Smooth muscle cell (in vitro differentiated cells): ENCODE results near the gene ANKS1A. TPM values are rescaled to one million over a fixed set of nuclear protein-coding genes. Genes with fewer than 3 reads are reported as not detected.
A peak's percentile ranks its signal among the peaks of the same experiment; 100 is the strongest.

Experiments used
- DNase-seq: peaks from one replicate; lab custom pipeline; 2025; ENCODE audit not compliant: unreplicated experiment; lab: John Stamatoyannopoulos, UW
- H2AFZ ChIP-seq: fragments of 200-600 bp; sonication (generic); 2 replicates; pipeline ENCODE4 v1.6.0; 2016; ENCODE audit warnings: antibody characterized with exemption, low read depth, mild to moderate bottlenecking
- H3F3A ChIP-seq: fragments of 200-600 bp; sonication (generic); 2 replicates; pipeline ENCODE4 v1.6.0; 2017; ENCODE audit warnings: antibody characterized with exemption, low read depth
- H3K27ac ChIP-seq: fragments of 200-600 bp; sonication (generic); 2 replicates; pipeline ENCODE4 v1.5.1; 2016; ENCODE audit warnings: low read depth, mild to moderate bottlenecking
- H3K27me3 ChIP-seq: fragments of 200-600 bp; sonication (generic); 2 replicates; pipeline ENCODE4 v1.6.1; 2016; ENCODE audit warnings: low read depth, mild to moderate bottlenecking
- H3K36me3 ChIP-seq: fragments of 200-600 bp; sonication (generic); 2 replicates; pipeline ENCODE4 v1.5.1; 2016; ENCODE audit warnings: low read depth
- H3K4me1 ChIP-seq: fragments of 200-600 bp; sonication (generic); 2 replicates; pipeline ENCODE4 v1.5.1; 2016; ENCODE audit warnings: low read depth
- H3K4me2 ChIP-seq: fragments of 200-600 bp; sonication (generic); 2 replicates; pipeline ENCODE4 v1.6.0; 2016; ENCODE audit warnings: mild to moderate bottlenecking
- H3K4me3 ChIP-seq: fragments of 200-600 bp; sonication (generic); 2 replicates; pipeline ENCODE4 v1.5.1; 2016; ENCODE audit warnings: mild to moderate bottlenecking
- H3K79me2 ChIP-seq: fragments of 200-600 bp; sonication (generic); 2 replicates; pipeline ENCODE4 v1.6.0; 2016; ENCODE audit warnings: low read depth, mild to moderate bottlenecking
- H3K9ac ChIP-seq: fragments of 200-600 bp; sonication (generic); 2 replicates; pipeline ENCODE4 v1.6.0; 2016; ENCODE audit warnings: low read depth
- H3K9me3 ChIP-seq: fragments of 200-600 bp; sonication (generic); replicated peaks from 2 replicates; pipeline ENCODE4 v1.5.1; 2016; ENCODE audit warnings: low read depth
- H4K20me1 ChIP-seq: fragments of 200-600 bp; sonication (generic); 2 replicates; pipeline ENCODE4 v1.6.0; 2016; ENCODE audit warnings: low read depth
- CTCF ChIP-seq: fragments of 200-600 bp; sonication (generic); IDR thresholded peaks from 2 replicates; pipeline ENCODE4 v1.5.1; 2017; ENCODE audit warnings: borderline replicate concordance, mild to moderate bottlenecking, antibody characterized with exemption; ENCODE audit not compliant: insufficient read depth, poor library complexity, severe bottlenecking
- WGBS: methylation state at CpG from one replicate; pipeline ENCODE4 v1.1.7; 2016; ENCODE audit warnings: low lambda C conversion rate; 5-methylcytosine and 5-hydroxymethylcytosine counted together
- polyA plus RNA-seq: library from polyadenylated mRNA; unstranded; fragments of >200 nt; fragmentation: Nextera tagmentation; extraction: Ambion mirVana; gene quantifications from 2 replicates; pipeline ENCODE4 v1.2.1, GENCODE V29; 2016
- total RNA-seq: library from RNA; depleted of rRNA; stranded (reverse); fragments of >200 nt; gene quantifications from 2 replicates; pipeline ENCODE4 v1.2.3, GENCODE V29; 2014

The ANKS1A gene
- total and polyA plus RNA-seq, 2 experiments from 2014 or later, result 28.9 to 39.2 TPM

GRCh38 chr6:34964564-34964963, 75.5 kb downstream of the ANKS1A start:
- no peak for DNase-seq
- H3K9ac ChIP-seq, result no peak overlapping the region
- no peaks in the 10 kb centered on the region for H3K36me3 ChIP-seq
- no peaks in the 10 kb centered on the region for H3K4me1 ChIP-seq
- H3K27me3 ChIP-seq, result no peaks in the 10 kb centered on the region
- no peak overlapping the region for H3K4me2 ChIP-seq
- H3K4me3 ChIP-seq, result no peak overlapping the region
- peaks cover 27% of the 10 kb centered on the region for H3K79me2 ChIP-seq
- H3F3A ChIP-seq, result no peaks in the 10 kb centered on the region
- peaks cover 50% of the 10 kb centered on the region for H4K20me1 ChIP-seq
- no peak overlapping the region for H3K27ac ChIP-seq
- no peak for TF ChIP-seq CTCF
- 94% methylated on average over 3 of the region's 3 CpGs for WGBS
- no peaks in the 10 kb centered on the region for H3K9me3 ChIP-seq
- H2AFZ ChIP-seq, result no peak overlapping the region

- no peak for TF ChIP-seq CTCF
- no peaks in the 10 kb centered on the region for H3K36me3 ChIP-seq
- no peaks in the 10 kb centered on the region for H3K27me3 ChIP-seq
- H4K20me1 ChIP-seq, result peaks cover 48% of the 10 kb centered on the region
- WGBS, result 97% methylated on average over 3 of the region's 3 CpGs
- H3F3A ChIP-seq, result no peaks in the 10 kb centered on the region
- H3K9me3 ChIP-seq, result no peaks in the 10 kb centered on the region
- no peak overlapping the region for H3K4me2 ChIP-seq
- no peak overlapping the region for H3K4me3 ChIP-seq
- peaks cover 27% of the 10 kb centered on the region for H3K79me2 ChIP-seq
- no peak overlapping the region for H2AFZ ChIP-seq
- DNase-seq, result no peak
- H3K4me1 ChIP-seq, result no peaks in the 10 kb centered on the region
- no peak overlapping the region for H3K9ac ChIP-seq
- no peak overlapping the region for H3K27ac ChIP-seq
Measured at GRCh38 chr6:34967461-34967860, 78.4 kb downstream of the ANKS1A start.

DNA sequence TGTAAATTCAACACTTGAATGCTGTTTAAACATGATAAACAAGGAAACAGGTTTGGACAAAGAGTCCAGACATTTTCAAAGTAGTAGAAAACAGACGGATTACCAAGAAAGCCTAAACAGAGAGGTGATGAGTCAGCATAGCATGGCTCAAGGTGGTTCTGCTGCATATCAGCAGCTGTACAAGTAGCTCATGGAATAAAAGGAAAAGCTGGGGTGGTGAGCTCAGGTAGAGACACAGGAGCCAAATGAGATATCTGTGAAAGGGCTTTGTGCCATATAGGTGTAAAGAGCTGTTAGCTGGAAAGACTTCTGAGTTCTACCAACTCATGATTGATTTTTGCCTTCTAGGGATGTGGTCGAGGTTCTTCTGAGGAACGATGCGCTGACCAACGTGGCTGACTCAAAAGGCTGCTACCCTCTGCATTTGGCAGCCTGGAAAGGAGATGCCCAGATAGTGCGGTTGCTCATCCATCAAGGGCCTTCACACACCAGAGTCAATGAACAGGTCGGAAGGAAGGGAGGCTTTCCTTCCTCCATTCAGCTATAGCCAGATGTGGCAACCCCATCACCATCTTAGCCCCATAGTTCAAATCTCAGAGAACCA, 80.7 kb downstream of the ANKS1A start:
- Histone ChIP-seq H3K9me3 (no peaks in the 10 kb centered on the region), H3K4me3 (no peak overlapping the region), H3K36me3 (no peaks in the 10 kb centered on the region), H3K9ac (no peak overlapping the region), H4K20me1 (peaks cover 35% of the 10 kb centered on the region), H3F3A (no peaks in the 10 kb centered on the region), H3K79me2 (peaks cover 13% of the 10 kb centered on the region), H3K4me1 (no peaks in the 10 kb centered on the region), H3K27me3 (no peaks in the 10 kb centered on the region), H2AFZ (no peak overlapping the region), H3K4me2 (no peak overlapping the region), H3K27ac (peak overlapping the region; percentile 17)
- no peak for DNase-seq
- TF ChIP-seq CTCF, result no peak
- 82% methylated on average over 7 of the region's 7 CpGs for WGBS

- Histone ChIP-seq H3K9me3 (no peaks in the 10 kb centered on the region), H3K4me3 (no peak overlapping the region), H3K4me2 (no peak overlapping the region), H3K4me1 (no peaks in the 10 kb centered on the region), H4K20me1 (peaks cover 30% of the 10 kb centered on the region), H3K36me3 (no peaks in the 10 kb centered on the region), H3F3A (no peaks in the 10 kb centered on the region), H3K27me3 (no peaks in the 10 kb centered on the region), H3K27ac (no peak overlapping the region), H3K9ac (no peak overlapping the region), H3K79me2 (peaks cover 8% of the 10 kb centered on the region), H2AFZ (no peak overlapping the region)
- 96% methylated on average over 3 of the region's 3 CpGs for WGBS
- DNase-seq, result no peak
- TF ChIP-seq CTCF, result no peak
Measured at GRCh38 chr6:34970488-34970887, 81.4 kb downstream of the ANKS1A start.
